Activated effector memory CD4-positive, alpha-beta T cell treated with anti-CD3 and anti-CD28 coated beads, Interleukin-2, amount 50 U/mL, for 16 hours (primary cell): ENCODE results near the gene CCDC106.
A peak's percentile ranks its signal among the peaks of the same experiment; 100 is the strongest.

Experiments
- DNase-seq: peaks from one replicate; pipeline ENCODE4 v3.0.0-alpha.2; 2020

The CCDC106 gene

GRCh38 chr19:55638864-55639359 lies 9.1 kb upstream of the CCDC106 start:
- peak; percentile 88 for DNase-seq

DNA sequence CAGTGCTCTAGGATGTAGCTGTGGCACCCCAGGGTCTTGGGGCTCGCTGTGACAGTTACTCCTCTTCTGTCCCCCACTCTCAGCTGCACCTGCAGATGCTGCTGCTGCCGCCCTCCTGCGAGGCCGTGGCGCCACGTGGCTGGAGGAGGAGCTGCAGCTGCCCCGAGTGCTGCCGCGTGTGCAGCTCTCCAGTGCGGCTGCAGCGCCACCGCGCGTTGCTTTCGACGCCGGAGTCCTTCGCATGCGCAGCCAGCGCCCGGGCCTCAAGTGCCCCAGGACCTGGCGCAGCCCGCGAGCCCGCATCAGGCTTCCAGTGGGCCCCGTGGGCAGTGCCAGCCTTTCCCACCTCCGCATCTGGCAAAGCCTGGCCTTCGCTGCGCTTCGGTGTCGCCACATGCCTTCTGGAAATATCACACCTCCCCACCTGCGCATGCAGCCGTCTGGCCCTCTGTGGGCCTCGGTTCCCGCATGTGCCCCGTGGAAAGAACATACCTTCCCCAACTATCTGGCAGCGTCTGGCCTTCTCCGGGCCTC lies 7.9 kb upstream of the CCDC106 start:
- DNase-seq, result peak; percentile 91

GRCh38 chr19:55640577-55641425 lies 7.2 kb upstream of the CCDC106 start, which contains the start of gene ZNF580:
Gene ZNF580, plus strand, starts transcription at chr19:55641002. Its CDS starts 1,507 bp downstream, at chr19:55642509.
- peak; percentile 86 for DNase-seq

DNA sequence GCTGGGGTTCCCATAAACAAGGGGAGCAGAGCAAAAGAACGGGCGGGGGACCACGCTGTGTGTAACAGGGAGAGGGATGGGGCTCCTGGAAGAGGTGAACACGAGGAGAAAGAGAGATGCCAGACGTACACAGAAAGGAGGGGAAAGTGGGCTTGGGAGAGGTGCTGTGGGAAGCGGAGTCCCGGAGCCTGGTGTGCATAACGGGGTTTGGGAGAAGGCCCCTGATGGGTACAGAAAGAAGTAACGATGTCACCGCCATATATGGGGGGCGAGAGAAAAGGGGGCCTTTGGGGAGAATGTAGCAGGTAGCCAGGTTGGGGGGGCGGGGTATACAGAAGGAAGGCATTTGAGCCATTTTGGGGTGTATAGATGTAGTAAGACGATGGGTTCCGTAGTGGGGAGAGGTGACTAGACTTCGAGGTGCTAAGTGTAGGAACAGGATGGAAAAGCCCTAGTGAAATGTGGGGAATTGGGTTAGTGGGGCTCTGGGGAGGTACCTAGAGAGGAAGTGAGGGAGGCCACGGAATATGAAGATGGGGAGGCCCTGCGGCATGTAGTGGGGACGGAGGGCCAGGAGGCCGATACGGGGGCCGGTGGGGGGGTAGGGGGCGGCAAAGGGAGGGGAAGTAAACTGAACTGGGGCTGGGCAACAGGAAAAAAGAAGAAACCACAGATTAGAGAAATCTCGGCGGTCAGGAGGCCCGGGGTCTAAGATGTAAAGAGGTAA lies 6.4 kb upstream of the CCDC106 start:
- DNase-seq, result no peak

DNA sequence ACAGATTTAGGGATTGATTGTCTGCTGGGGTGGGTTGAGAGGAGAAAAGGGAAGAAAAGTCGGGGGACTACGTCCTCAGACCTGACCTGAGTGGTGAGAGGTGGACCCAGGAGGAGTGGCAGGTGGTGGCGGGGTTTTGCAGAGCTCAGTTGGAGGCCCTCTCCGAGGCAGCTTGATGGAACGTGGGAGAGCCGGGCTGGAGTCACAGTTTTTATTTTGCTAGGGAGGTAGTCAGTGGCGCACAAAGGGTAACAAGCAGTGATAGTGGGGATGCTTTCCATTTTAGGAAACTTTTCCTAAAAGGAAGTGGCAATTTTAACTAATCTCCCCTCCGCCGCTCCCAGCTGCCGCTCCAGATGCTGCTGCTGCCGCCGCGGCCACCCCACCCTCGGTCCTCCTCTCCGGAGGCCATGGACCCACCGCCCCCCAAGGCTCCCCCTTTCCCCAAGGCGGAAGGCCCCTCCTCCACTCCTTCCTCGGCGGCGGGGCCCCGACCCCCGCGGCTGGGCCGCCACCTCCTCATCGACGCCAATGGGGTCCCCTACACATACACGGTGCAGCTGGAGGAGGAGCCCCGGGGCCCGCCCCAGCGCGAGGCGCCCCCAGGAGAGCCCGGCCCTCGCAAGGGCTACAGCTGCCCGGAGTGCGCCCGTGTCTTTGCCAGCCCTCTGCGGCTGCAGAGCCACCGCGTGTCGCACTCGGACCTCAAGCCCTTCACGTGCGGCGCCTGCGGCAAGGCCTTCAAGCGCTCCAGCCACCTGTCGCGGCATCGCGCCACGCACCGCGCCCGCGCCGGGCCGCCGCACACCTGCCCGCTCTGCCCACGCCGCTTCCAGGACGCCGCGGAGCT lies 5.6 kb upstream of the CCDC106 start:
- DNase-seq, result peak; percentile 76

DNA sequence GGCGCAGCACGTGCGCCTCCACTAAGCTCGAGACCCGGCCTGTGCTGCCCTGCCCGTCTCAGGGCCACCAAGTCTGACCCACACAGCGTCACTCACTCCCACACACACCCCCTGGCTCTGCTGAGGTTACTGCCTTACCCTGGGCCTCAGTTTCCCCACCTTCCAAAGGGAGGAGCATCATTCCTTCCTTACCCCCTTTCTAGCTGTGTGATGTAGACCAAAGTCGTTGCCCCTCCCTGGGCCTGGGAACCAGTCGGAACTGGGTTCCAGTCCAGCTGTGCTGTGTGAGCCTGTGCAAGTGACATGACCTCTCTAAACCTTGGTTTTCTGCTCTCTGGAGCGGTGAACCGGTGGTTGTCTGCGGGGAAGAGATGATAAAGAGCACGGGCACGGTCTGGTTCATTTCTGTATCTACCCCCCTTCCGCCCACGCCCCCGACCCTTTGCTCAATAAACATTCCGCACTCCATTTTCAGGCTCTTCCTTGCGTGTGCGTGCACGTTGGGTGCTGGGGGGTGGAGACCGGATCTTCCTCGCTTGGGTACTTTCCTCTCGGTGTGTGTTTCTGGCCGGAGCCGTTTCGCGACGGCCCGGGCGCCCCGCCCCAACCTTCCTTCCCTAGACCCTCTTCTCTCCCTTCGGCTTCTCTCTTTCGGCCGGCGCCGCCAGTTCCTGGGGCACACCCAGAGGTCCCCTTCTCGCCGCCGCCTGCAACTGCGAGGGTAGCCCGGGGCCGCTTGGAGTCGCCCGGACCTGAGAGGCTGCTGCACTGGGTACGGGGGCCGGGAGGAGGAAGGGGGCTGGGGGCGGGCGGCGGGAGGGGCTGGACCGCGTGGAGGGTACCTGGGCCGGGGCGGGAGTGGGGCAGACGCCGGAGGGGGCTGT lies 4.8 kb upstream of the CCDC106 start, which contains the start of gene ZNF581:
ZNF581 (plus strand) TSS at position 647 of the 884 bp plus-strand sequence. CDS start 923 bp downstream, outside the sequence.
- DNase-seq, result peak; percentile 93

- no peak for DNase-seq
These were observed 4.2 kb upstream of the CCDC106 start for GRCh38 chr19:55643887-55644176.

DNA sequence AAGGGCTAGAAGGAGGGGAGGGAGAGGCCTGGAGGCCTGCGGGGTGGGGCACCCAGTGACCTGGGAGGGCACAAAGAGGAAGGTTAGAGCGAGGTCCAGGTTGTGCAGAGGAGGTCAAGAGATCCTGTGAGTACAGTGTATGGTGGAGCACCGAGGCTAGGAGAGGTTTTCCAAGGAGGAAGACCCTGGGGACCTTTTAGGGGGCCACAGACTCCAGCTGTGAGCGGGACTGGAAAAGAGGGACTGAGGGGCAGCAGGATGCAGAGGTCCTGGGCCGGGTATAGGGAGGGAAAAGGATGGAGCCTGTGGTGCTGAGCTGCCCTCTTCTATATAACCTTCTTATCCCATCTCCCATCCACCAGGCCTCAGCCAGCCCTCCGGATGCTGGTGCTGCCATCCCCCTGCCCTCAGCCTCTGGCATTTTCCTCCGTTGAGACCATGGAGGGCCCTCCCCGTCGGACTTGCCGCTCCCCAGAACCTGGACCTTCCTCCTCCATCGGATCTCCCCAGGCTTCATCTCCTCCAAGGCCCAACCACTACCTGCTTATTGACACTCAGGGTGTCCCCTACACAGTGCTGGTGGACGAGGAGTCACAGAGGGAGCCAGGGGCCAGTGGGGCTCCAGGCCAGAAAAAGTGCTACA lies 3.7 kb upstream of the CCDC106 start:
- no peak for DNase-seq

- DNase-seq, result no peak
These were observed 3.0 kb upstream of the CCDC106 start for GRCh38 chr19:55644842-55645511.

DNA sequence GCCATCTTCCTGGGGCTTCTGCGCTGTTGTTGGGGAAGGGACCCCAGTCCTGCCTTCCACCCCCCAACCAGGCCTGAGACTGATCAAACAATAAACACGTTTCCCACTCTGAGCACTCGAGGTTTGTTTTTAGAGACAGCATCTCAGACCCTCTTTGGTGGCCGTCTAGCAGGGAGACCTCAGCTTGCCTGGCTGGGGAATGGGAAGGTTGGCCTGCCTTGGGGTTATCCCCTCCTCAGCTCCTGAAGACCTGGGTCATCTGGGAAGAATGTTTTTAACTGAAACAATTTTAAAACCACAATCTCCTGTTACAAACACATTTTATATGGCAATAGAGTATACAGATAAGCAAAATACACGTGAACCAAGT lies 2.5 kb upstream of the CCDC106 start:
- DNase-seq, result no peak

DNA sequence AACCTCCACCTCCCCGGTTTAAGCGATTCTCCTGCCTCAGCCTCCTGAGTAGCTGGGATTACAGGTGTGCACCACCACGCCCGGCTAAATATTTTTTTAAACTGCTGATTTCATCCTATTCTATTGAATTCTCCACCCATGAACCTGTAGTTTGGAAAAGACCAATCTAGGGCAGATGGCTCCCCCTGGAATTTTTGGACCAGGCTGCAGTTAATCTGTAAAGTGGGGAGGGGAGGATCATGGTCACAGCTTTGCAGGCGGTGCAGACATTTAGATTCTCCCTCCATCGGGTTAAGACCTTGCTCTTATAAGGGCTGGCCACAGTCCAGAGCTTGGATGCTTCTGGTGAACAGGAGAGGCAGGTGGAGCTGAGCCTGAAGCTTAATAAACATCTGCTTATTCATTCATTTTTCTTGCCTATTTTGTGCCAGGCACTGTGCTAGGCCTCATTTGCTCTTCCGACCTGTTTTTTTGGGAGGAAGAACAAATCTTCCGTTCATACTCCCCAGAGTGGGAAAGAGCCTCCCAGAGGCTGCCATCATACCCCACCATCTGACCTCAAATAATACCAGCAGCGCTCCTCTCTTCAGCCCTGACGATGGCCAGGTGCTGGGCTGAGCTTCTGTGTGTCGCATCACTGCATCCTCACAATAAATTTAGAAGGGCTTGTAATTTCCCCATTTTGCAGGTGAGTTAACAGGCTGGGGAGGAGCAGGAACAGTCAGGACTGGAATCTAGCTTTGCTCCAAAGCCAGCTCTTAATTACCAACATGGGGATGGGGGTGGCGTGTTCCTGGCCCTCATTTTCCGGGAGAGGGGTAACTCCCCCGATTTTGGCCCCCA lies 902 bp upstream of the CCDC106 start:
- DNase-seq, result no peak

GRCh38 chr19:55648585-55649267 lies 714 bp downstream of the CCDC106 start:
- no peak for DNase-seq

DNA sequence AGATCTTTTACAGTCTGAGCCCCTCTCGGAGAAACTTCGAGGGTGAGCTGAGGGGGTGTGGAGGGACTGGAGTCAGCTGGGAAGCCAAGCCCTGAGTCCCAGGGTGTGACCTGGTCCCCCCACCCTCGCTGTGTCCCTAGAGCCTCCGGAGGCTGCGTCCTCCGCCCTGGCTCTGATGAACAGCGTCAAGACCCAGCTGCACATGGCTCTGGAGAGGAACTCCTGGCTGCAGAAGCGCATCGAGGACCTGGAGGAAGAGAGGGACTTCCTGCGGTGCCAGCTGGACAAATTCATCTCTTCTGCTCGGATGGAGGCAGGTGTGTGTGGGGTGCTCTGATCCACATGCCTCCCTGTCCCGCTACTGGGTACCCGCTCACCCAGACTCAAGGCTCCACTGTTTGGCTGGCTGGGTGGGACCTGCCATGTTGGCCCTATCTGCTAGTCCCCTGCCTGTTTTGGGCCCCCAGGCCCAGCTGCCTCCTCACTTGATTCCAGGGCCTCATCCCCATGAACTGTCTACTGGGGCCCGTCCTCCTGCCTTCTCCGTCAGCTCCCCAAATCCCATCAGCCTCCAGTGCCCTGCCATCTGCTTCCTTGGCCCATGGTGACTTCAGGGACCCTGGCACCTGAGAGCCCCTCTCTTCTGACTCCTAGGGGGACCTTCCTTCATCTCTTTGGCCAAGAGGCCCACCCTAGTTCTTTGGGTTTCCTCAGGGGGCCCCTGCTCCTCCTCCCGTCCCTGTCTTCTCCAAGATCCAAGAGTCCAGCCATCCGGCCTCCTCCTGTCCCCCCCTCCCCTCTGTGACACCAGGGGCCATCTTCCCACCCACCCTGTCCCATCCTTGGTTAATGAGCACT lies 1.5 kb downstream of the CCDC106 start:
- no peak for DNase-seq

GRCh38 chr19:55650126-55650557 lies 2.1 kb downstream of the CCDC106 start:
- DNase-seq, result no peak

- no peak for DNase-seq
These were observed 2.7 kb downstream of the CCDC106 start for GRCh38 chr19:55650602-55651230.

- DNase-seq, result no peak
These were observed 3.2 kb downstream of the CCDC106 start for GRCh38 chr19:55651236-55651635.
